ENCODE results near the gene NCEH1. TPM values are rescaled to one million over a fixed set of nuclear protein-coding genes. Genes with fewer than 3 reads are reported as not detected.

NCEH1 gene
- total and polyA plus RNA-seq, 7 donors, result 1.6 to 12.8 (median 3.2) TPM

- no peak for TF ChIP-seq POLR2AphosphoS5 (IDR thresholded peaks at IDR 0.05)
- no peak for TF ChIP-seq CTCF (IDR thresholded peaks at IDR 0.05)
- TF ChIP-seq POLR2A (IDR thresholded peaks at IDR 0.05), result no peak
- no peak for TF ChIP-seq EP300 (IDR thresholded peaks at IDR 0.05)
- Histone ChIP-seq H3K4me3 (no peak overlapping the region), H3K27me3 (no peaks in the 10 kb centered on the region), H3K9me3 (no peaks in the 10 kb centered on the region), H3K36me3 (no peaks in the 10 kb centered on the region), H3K4me1 (peaks cover 0 to 14% (median 7%) of the 10 kb centered on the region in 4 donors), H3K27ac (no peak overlapping the region)
- intact Hi-C loops (cut with DNase I), result no loop called here
- DNase-seq, result no peak
- 49 to 74% methylated on average over 4 of the region's 4 CpGs for WGBS, 2 donors
Measured at GRCh38 chr3:172591125-172591605, 119.7 kb downstream of the NCEH1 start.

GRCh38 chr3:172586436-172586835, 124.4 kb downstream of the NCEH1 start:
- Histone ChIP-seq H3K36me3 (no peaks in the 10 kb centered on the region), H3K27ac (peak overlapping the region; percentile 34 to 55 (median 44)), H3K4me3 (no peak overlapping the region), H3K27me3 (no peaks in the 10 kb centered on the region), H3K9me3 (no peaks in the 10 kb centered on the region), H3K4me1 (peaks cover 0 to 8% (median 4%) of the 10 kb centered on the region in 4 donors)
- DNase-seq, result no peak
- TF ChIP-seq POLR2AphosphoS5 (IDR thresholded peaks at IDR 0.05) (peak in 1 of 4 donors; percentile 25), POLR2A (IDR thresholded peaks at IDR 0.05) (no peak)
- intact Hi-C loops (cut with DNase I), result no loop called here

GRCh38 chr3:172585954-172586353, 124.9 kb downstream of the NCEH1 start:
- Histone ChIP-seq H3K36me3 (no peaks in the 10 kb centered on the region), H3K4me1 (peaks cover 0 to 8% (median 4%) of the 10 kb centered on the region in 4 donors), H3K27me3 (no peaks in the 10 kb centered on the region), H3K9me3 (no peaks in the 10 kb centered on the region), H3K4me3 (no peak overlapping the region), H3K27ac (peak overlapping the region in 2 of 4 donors; percentile 50 to 55)
- no peak for TF ChIP-seq CTCF (IDR thresholded peaks at IDR 0.05)
- TF ChIP-seq POLR2AphosphoS5 (IDR thresholded peaks at IDR 0.05), result no peak
- no peak for TF ChIP-seq EP300 (IDR thresholded peaks at IDR 0.05)
- intact Hi-C loops (cut with DNase I), result no loop called here
- WGBS, 2 donors, result 92 to 95% methylated on average over 4 of the region's 4 CpGs
- no peak for DNase-seq

GRCh38 chr3:172582712-172583111, 128.2 kb downstream of the NCEH1 start:
- H3K4me1 ChIP-seq, result peaks cover 0 to 8% (median 4%) of the 10 kb centered on the region in 4 donors
- intact Hi-C loops (cut with DNase I), result no loop called here
- H3K27me3 ChIP-seq, result no peaks in the 10 kb centered on the region
- H3K27ac ChIP-seq, result no peak overlapping the region
- no peaks in the 10 kb centered on the region for H3K36me3 ChIP-seq
- TF ChIP-seq EP300 (IDR thresholded peaks at IDR 0.05) (no peak), POLR2A (IDR thresholded peaks at IDR 0.05) (no peak), POLR2AphosphoS5 (IDR thresholded peaks at IDR 0.05) (no peak), CTCF (IDR thresholded peaks at IDR 0.05) (no peak)
- 85 to 89% methylated on average over 1 of the region's 1 CpG for WGBS, 2 donors
- H3K9me3 ChIP-seq, result no peaks in the 10 kb centered on the region
- no peak overlapping the region for H3K4me3 ChIP-seq
- DNase-seq, result no peak

DNA sequence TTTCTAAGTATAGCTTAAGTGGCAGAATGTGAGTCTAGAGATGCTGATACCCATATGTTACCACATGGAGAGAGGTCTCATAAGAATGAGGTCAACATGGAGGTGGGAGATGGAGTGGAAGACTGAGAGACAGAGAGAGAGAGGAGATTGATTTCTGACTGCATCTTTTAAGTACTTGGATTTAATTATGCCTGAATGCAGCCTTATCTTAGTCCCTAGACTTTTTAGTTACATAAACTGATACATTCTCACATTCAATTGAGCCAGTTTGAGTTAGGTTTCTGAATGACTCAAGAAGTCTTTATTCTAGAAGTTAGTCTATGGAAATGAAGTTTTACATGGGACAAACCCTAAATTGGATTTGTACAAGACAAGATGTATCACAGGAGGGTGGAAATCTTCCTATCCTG, 129.1 kb downstream of the NCEH1 start:
- Histone ChIP-seq H3K36me3 (no peaks in the 10 kb centered on the region), H3K4me3 (no peak overlapping the region), H3K27ac (no peak overlapping the region), H3K9me3 (no peaks in the 10 kb centered on the region), H3K27me3 (no peaks in the 10 kb centered on the region), H3K4me1 (peaks cover 0 to 7% (median 3%) of the 10 kb centered on the region in 4 donors)
- TF ChIP-seq POLR2A (IDR thresholded peaks at IDR 0.05) (no peak), POLR2AphosphoS5 (IDR thresholded peaks at IDR 0.05) (no peak), CTCF (IDR thresholded peaks at IDR 0.05) (no peak), EP300 (IDR thresholded peaks at IDR 0.05) (no peak)
- no peak for DNase-seq
- intact Hi-C loops (cut with DNase I), result no loop called here

All from sigmoid colon (tissue), 7 donors.